ENCODE measurements around the gene DPP6. TPM values are rescaled to one million over a fixed set of nuclear protein-coding genes. Genes with fewer than 3 reads are reported as not detected.

The DPP6 gene
- polyA plus RNA-seq, 1 donor (not counting 4 experiments of a cell fraction or from before 2014, with no cell fraction given) = not detected

DNA sequence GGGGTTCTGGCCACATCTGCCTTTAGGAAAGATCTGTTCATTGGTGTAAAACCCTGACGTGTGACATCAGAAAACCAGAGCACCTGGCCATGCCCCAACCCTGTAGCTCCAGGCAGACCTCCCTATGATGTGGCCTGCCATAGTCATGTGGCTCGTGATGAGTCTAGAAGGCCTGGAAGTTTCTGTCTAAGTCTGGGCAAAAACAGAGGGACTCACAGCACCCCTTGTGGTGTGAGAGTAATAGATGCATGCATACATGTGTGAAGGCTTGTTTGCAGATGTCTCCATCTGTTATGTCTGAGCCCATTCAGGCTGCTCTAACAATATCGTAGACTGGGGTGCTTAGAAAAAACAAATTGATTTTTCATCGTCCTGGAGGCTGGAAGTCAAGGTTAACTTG lies 641.5 kb downstream of the DPP6 start:
- no peaks in the 10 kb centered on the region for H3K79me2 ChIP-seq (ENCODE audit: control insufficient read depth, insufficient read depth, low read length)
- H3K27me3 ChIP-seq (ENCODE audit: control insufficient read depth, extremely low read depth, insufficient read depth, low read length) = no peaks in the 10 kb centered on the region
- no peak for TF ChIP-seq CTCF (optimal IDR thresholded peaks at IDR 0.05 in 1 of 3, IDR thresholded peaks at IDR 0.05 in 1 of 3, conservative IDR thresholded peaks at IDR 0.05 in 1 of 3; ENCODE audit: extremely low read depth in 1 of 3, insufficient read depth in 2 of 3, low read length in 3 of 3)
- TF ChIP-seq EZH2 (IDR thresholded peaks at IDR 0.05; ENCODE audit: low read length) = no peak
- H3K36me3 ChIP-seq (ENCODE audit: control insufficient read depth in 2 of 2, extremely low read depth in 1 of 2, insufficient read depth in 2 of 2, low read length in 2 of 2) = no peaks in the 10 kb centered on the region
- DNase-seq (ENCODE audit: low read depth, low spot score) = no peak
- H3K9ac ChIP-seq (ENCODE audit: control insufficient read depth, extremely low read depth, insufficient read depth, low read length) = no peak overlapping the region
- no peak overlapping the region for H3K4me3 ChIP-seq (ENCODE audit: control insufficient read depth in 2 of 3, extremely low read depth in 1 of 3, insufficient read depth in 2 of 3, low read depth in 1 of 3, low read length in 3 of 3)
- no peak overlapping the region for H3K4me2 ChIP-seq (ENCODE audit: control insufficient read depth, extremely low read depth, insufficient read depth, low read depth, low read length)
- no peaks in the 10 kb centered on the region for H4K20me1 ChIP-seq (ENCODE audit: control insufficient read depth, extremely low read depth, insufficient read depth, low read length)
- no peaks in the 10 kb centered on the region for H3K4me1 ChIP-seq (ENCODE audit: control insufficient read depth, extremely low read depth, insufficient read depth, low read length)
- H3K27ac ChIP-seq (ENCODE audit: control insufficient read depth, insufficient read depth, low read length) = no peak overlapping the region
- no peak for FAIRE-seq
- no peaks in the 10 kb centered on the region for H3K9me1 ChIP-seq (ENCODE audit: control insufficient read depth, extremely low read depth, insufficient read depth, low read length)
- no peak overlapping the region for H2AFZ ChIP-seq (ENCODE audit: control insufficient read depth, low read length)
- dilution Hi-C loops (cut with MboI; ENCODE audit: extremely low pct_ligation_motif_present, low sequenced_read_pairs) = no loop called here
- H3K9me3 ChIP-seq (ENCODE audit: control insufficient read depth, low read depth, low read length) = peaks cover 3% of the 10 kb centered on the region

DNA sequence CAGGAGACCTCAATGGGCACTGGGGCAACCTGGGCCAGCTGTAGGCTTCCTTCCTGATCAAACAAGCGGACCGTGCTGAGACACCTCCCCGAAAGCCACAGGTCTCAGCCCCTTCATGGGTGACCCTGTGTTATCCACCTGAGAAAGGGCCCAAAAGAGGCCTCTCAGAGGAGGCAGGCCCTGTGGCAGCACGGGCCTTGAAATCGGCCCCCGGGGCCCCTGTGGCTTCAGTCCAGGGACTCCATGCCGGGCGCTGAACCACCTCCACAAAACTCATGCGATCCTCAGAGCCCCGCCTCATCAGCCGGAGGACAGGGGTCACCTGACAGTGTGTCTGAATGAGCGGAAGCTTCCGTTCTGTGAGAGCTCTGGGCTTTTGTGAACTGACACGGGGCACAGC lies 643.6 kb downstream of the DPP6 start:
- H3K9me1 ChIP-seq (ENCODE audit: control insufficient read depth, extremely low read depth, insufficient read depth, low read length) = no peaks in the 10 kb centered on the region
- no peak for TF ChIP-seq CTCF (optimal IDR thresholded peaks at IDR 0.05 in 1 of 3, IDR thresholded peaks at IDR 0.05 in 1 of 3, conservative IDR thresholded peaks at IDR 0.05 in 1 of 3; ENCODE audit: extremely low read depth in 1 of 3, insufficient read depth in 2 of 3, low read length in 3 of 3)
- no peak for TF ChIP-seq EZH2 (IDR thresholded peaks at IDR 0.05; ENCODE audit: low read length)
- no peaks in the 10 kb centered on the region for H3K79me2 ChIP-seq (ENCODE audit: control insufficient read depth, insufficient read depth, low read length)
- H3K4me2 ChIP-seq (ENCODE audit: control insufficient read depth, extremely low read depth, insufficient read depth, low read depth, low read length) = no peak overlapping the region
- no peaks in the 10 kb centered on the region for H4K20me1 ChIP-seq (ENCODE audit: control insufficient read depth, extremely low read depth, insufficient read depth, low read length)
- H3K4me1 ChIP-seq (ENCODE audit: control insufficient read depth, extremely low read depth, insufficient read depth, low read length) = no peaks in the 10 kb centered on the region
- dilution Hi-C loops (cut with MboI; ENCODE audit: extremely low pct_ligation_motif_present, low sequenced_read_pairs) = no loop called here
- FAIRE-seq (no peak), DNase-seq (ENCODE audit: low read depth, low spot score) (no peak)
- no peaks in the 10 kb centered on the region for H3K27me3 ChIP-seq (ENCODE audit: control insufficient read depth, extremely low read depth, insufficient read depth, low read length)
- H3K9ac ChIP-seq (ENCODE audit: control insufficient read depth, extremely low read depth, insufficient read depth, low read length) = no peak overlapping the region
- no peak overlapping the region for H2AFZ ChIP-seq (ENCODE audit: control insufficient read depth, low read length)
- H3K36me3 ChIP-seq (ENCODE audit: control insufficient read depth in 2 of 2, extremely low read depth in 1 of 2, insufficient read depth in 2 of 2, low read length in 2 of 2) = no peaks in the 10 kb centered on the region
- no peak overlapping the region for H3K27ac ChIP-seq (ENCODE audit: control insufficient read depth, insufficient read depth, low read length)
- H3K9me3 ChIP-seq (ENCODE audit: control insufficient read depth, low read depth, low read length) = peaks cover 8% of the 10 kb centered on the region
- H3K4me3 ChIP-seq (ENCODE audit: control insufficient read depth in 2 of 3, extremely low read depth in 1 of 3, insufficient read depth in 2 of 3, low read depth in 1 of 3, low read length in 3 of 3) = no peak overlapping the region

Data from keratinocyte (primary cell).